Head of caudate nucleus (tissue), 42 donors: ENCODE data around the gene SPART.
"Not testable (repeated sequence)": the region's sequence is repeated elsewhere in the genome, so short reads cannot be mapped to it uniquely, and the experiment has no call there.

Experiments
- DNase-seq, 42 donors: peaks; one replicate each; pipeline versions ENCODE4 v3.0.0 to v3.0.0-alpha.2; 2020 to 2021; ENCODE audit warnings: mixed read lengths in 7 of 42
- intact Hi-C: fragments of 100-400 bp; cut with DNase I; formaldehyde crosslinking; loops from one replicate; pipeline ENCODE4 v1.15.0; 2022

Gene SPART

GRCh38 chr13:36355632-36356031 lies 9.4 kb upstream of the SPART start:
- DNase-seq: no peak
- intact Hi-C loops: no loop called here

- DNase-seq: no peak
- intact Hi-C loops: no loop called here
Observed at GRCh38 chr13:36354842-36355623, 8.8 kb upstream of the SPART start.

GRCh38 chr13:36353001-36353400 lies 6.8 kb upstream of the SPART start:
- DNase-seq: no peak
- intact Hi-C loops: no loop called here

GRCh38 chr13:36352350-36352749 lies 6.2 kb upstream of the SPART start:
- no peak for DNase-seq
- intact Hi-C loops: no loop called here

GRCh38 chr13:36347531-36348210 lies 1.5 kb upstream of the SPART start:
- no peak for DNase-seq
- intact Hi-C loops: loop anchor here (2.0 kb wide), 1 partner anchor 47 kb away; no protein-coding TSS in a partner anchor

GRCh38 chr13:36345438-36346221 lies 564 bp downstream of the SPART start:
- intact Hi-C loops: loop anchor here (2.0 kb wide), 1 partner anchor 49 kb away; no protein-coding TSS in a partner anchor
- DNase-seq: peak; percentile 21 to 83 (median 68)

- DNase-seq: peak in 10 of 42 donors; percentile 11 to 55 (median 28)
- intact Hi-C loops: no loop called here
Observed at GRCh38 chr13:36344886-36345437, 1.2 kb downstream of the SPART start.

- DNase-seq: peak in 1 of 42 donors; percentile 32
Observed at GRCh38 chr13:36344173-36344572, 2.0 kb downstream of the SPART start.

GRCh38 chr13:36343766-36344165 lies 2.4 kb downstream of the SPART start:
- intact Hi-C loops: no loop called here
- peak in 1 of 42 donors; percentile 4 for DNase-seq

More at GRCh38 chr13:36344173-36344572, 2.0 kb downstream of the SPART start:
- intact Hi-C loops: no loop called here

GRCh38 chr13:36342715-36343114 lies 3.5 kb downstream of the SPART start:
- no peak for DNase-seq
- intact Hi-C loops: no loop called here

- DNase-seq: no peak
- intact Hi-C loops: no loop called here
Observed at GRCh38 chr13:36341718-36342117, 4.5 kb downstream of the SPART start.

GRCh38 chr13:36339600-36340155 lies 6.5 kb downstream of the SPART start:
- intact Hi-C loops: no loop called here
- no peak for DNase-seq

- no peak for DNase-seq
- intact Hi-C loops: no loop called here
Observed at GRCh38 chr13:36337938-36338641, 8.1 kb downstream of the SPART start.

- intact Hi-C loops: no loop called here
- DNase-seq: no peak
Observed at GRCh38 chr13:36332986-36333385, 13.2 kb downstream of the SPART start.

GRCh38 chr13:36332255-36332654 lies 13.9 kb downstream of the SPART start:
- intact Hi-C loops, DNase-seq: not testable (repeated sequence)

GRCh38 chr13:36331280-36331679 lies 14.9 kb downstream of the SPART start:
- DNase-seq: no peak
- intact Hi-C loops: no loop called here

GRCh38 chr13:36329361-36329760 lies 16.8 kb downstream of the SPART start:
- intact Hi-C loops: no loop called here
- DNase-seq: no peak

GRCh38 chr13:36328821-36329220 lies 17.4 kb downstream of the SPART start:
- no peak for DNase-seq
- intact Hi-C loops: no loop called here
